ENCODE results near the gene TFF1.

The TFF1 gene

DNA sequence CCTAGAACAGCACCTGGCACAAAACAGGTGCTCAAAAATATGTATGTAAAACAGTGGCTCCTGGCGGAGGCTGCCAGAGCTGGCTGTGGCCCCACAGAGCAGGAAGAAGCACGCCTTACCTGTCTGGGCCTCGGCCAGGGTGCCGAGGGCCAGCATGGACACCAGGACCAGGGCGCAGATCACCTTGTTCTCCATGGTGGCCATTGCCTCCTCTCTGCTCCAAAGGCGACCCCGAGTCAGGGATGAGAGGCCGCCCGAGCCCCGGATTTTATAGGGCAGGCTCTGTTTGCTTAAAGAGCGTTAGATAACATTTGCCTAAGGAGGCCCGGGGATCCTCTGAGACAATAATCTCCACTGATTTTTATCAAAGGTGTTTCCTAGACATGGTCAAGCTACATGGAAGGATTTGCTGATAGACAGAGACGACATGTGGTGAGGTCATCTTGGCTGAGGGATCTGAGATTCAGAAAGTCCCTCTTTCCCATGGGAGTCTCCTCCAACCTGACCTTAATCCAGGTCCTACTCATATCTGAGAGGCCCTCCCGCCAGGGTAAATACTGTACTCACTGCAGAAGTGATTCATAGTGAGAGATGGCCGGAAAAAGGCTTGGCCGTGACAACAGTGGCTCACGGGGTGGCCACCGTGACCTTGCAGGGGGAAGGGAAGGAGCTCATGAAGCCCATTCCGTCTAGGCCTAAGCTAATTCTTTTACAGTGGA is at the start of gene TFF1:
Gene TFF1, minus strand, starts transcription at position 244 of the 719 bp plus-strand sequence. Its CDS starts 40 bp downstream, at position 204.
- Histone ChIP-seq H3K27ac (no peak within 1 kb of the TSS), H3K36me3 (ENCODE audit: control insufficient read depth, insufficient read depth, low read length) (no peaks in the 10 kb centered on the region), H3K9ac (no peak within 1 kb of the TSS), H3K4me1 (no peaks in the 10 kb centered on the region), H3K4me3 (ENCODE audit: low read depth, low read length) (no peak within 1 kb of the TSS), H3K79me2 (no peaks in the 10 kb centered on the region), H3K4me2 (ENCODE audit: low read length) (no peak within 1 kb of the TSS), H3K27me3 (ENCODE audit: control insufficient read depth, insufficient read depth, low read length) (no peaks in the 10 kb centered on the region), H2AFZ (no peak within 1 kb of the TSS), H3K9me3 (ENCODE audit: control insufficient read depth, low read length) (no peaks in the 10 kb centered on the region)
- TF ChIP-seq, protein P1, sequence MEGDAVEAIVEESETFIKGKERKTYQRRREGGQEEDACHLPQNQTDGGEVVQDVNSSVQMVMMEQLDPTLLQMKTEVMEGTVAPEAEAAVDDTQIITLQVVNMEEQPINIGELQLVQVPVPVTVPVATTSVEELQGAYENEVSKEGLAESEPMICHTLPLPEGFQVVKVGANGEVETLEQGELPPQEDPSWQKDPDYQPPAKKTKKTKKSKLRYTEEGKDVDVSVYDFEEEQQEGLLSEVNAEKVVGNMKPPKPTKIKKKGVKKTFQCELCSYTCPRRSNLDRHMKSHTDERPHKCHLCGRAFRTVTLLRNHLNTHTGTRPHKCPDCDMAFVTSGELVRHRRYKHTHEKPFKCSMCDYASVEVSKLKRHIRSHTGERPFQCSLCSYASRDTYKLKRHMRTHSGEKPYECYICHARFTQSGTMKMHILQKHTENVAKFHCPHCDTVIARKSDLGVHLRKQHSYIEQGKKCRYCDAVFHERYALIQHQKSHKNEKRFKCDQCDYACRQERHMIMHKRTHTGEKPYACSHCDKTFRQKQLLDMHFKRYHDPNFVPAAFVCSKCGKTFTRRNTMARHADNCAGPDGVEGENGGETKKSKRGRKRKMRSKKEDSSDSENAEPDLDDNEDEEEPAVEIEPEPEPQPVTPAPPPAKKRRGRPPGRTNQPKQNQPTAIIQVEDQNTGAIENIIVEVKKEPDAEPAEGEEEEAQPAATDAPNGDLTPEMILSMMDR (IDR thresholded peaks at IDR 0.05), result no peak

DNA sequence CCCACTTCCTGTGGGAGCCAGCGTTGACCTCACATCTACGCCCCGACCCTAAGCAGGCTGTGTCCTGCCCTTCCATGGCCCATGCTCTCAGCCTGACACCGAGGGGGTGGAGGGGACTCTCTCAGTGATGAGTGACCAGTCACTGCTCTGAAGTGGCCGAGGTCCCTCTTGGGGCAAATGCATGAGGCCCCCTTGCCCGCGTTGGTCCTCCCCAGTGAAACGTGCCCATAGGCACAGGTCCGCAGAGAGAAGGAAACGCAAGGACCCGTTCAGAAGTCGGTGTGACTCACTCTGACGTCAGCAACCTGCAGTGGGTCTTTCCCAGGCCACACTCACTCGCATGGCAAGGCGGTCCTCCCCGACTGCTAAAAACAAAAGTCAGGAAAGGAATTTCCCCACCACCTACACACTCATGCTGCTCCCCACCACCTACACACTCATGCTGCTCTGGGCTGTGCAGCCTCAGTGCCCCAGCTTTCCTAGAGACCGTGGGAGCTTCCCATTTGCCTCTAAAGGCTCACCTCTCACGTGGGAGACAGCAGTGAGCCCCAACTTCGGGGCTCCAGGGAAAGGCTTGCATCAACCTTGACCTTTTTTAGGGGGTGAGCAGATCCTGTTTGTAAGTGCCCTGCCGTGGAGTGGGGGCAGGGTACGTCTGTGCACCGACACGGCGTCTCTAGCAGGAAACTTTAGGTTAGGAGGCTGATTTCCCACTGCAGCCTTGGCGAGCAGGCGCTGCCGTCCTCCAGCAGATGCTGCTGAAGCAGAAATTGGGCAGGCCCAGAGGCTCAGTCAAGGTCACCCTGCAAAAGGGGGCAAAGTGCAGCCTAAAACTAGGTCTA is 48.8 kb upstream of the TFF1 start:
- Histone ChIP-seq H3K4me1 (no peaks in the 10 kb centered on the region), H3K9ac (no peak overlapping the region), H3K79me2 (no peaks in the 10 kb centered on the region), H3K27ac (no peak overlapping the region), H2AFZ (no peak overlapping the region), H3K4me3 (ENCODE audit: low read depth, low read length) (no peak overlapping the region), H3K36me3 (ENCODE audit: control insufficient read depth, insufficient read depth, low read length) (no peaks in the 10 kb centered on the region), H3K9me3 (ENCODE audit: control insufficient read depth, low read length) (no peaks in the 10 kb centered on the region), H3K27me3 (ENCODE audit: control insufficient read depth, insufficient read depth, low read length) (no peaks in the 10 kb centered on the region), H3K4me2 (ENCODE audit: low read length) (no peak overlapping the region)
- TF ChIP-seq, protein P1 (IDR thresholded peaks at IDR 0.05), result no peak

DNA sequence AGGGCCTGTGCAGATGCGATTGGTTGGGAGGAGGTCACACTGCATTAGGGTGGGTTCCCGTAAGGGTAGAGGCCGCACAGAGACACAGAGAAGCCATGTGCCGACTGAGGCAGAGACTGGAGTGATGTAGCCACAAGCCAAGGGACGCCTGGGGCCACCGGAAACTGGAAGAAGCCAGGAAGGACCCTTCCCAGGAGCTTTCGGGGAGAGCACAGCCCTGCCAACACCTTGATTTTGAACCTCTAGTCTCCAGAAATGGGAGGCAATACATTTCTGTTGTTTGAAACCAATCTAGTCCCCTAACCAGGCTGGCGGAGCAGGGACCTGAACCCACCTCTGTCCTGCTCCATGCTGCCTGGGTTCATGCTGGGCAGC is 48.2 kb upstream of the TFF1 start:
- TF ChIP-seq, protein P1 (IDR thresholded peaks at IDR 0.05), result no peak
- Histone ChIP-seq H3K27ac (no peak overlapping the region), H3K79me2 (no peaks in the 10 kb centered on the region), H3K4me3 (ENCODE audit: low read depth, low read length) (no peak overlapping the region), H3K27me3 (ENCODE audit: control insufficient read depth, insufficient read depth, low read length) (no peaks in the 10 kb centered on the region), H2AFZ (no peak overlapping the region), H3K9me3 (ENCODE audit: control insufficient read depth, low read length) (no peaks in the 10 kb centered on the region), H3K4me2 (ENCODE audit: low read length) (no peak overlapping the region), H3K9ac (no peak overlapping the region), H3K4me1 (no peaks in the 10 kb centered on the region), H3K36me3 (ENCODE audit: control insufficient read depth, insufficient read depth, low read length) (no peaks in the 10 kb centered on the region)

DNA sequence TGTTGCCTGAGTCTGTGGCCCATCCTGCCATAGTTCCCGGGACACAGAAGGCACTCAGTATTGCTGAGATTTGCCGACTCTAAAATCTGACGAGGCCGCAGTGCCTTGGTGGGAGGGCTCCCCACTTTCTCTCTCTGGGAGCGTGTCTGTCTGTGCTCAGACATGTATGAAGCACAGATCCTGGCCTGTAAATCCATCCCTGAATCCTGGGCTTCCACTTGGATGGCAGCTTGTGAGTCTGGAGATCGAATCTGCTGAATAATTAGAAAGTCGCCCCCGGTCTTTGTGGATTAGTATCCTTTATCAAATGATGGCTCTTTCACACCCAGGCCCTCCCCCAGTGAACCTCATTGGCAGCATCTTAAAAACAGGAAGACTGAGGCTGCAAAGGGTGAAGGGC is 47.7 kb upstream of the TFF1 start:
- H3K27ac ChIP-seq, result no peak overlapping the region
- H3K9ac ChIP-seq, result no peak overlapping the region
- no peak overlapping the region for H3K4me2 ChIP-seq (ENCODE audit: low read length)
- no peaks in the 10 kb centered on the region for H3K4me1 ChIP-seq
- H3K79me2 ChIP-seq, result no peaks in the 10 kb centered on the region
- H3K9me3 ChIP-seq (ENCODE audit: control insufficient read depth, low read length), result no peaks in the 10 kb centered on the region
- no peak overlapping the region for H2AFZ ChIP-seq
- H3K36me3 ChIP-seq (ENCODE audit: control insufficient read depth, insufficient read depth, low read length), result no peaks in the 10 kb centered on the region
- TF ChIP-seq, protein P1 (IDR thresholded peaks at IDR 0.05), result no peak
- H3K4me3 ChIP-seq (ENCODE audit: low read depth, low read length), result no peak overlapping the region
- no peaks in the 10 kb centered on the region for H3K27me3 ChIP-seq (ENCODE audit: control insufficient read depth, insufficient read depth, low read length)

Data from parathyroid adenoma (tissue), 2 donors.